Endothelial cell of umbilical vein (primary cell): ENCODE data around the gene HTR1A. TPM values are rescaled to one million over a fixed set of nuclear protein-coding genes. Genes with fewer than 3 reads are reported as not detected.

Experiments
- BruUV-seq: library from RNA; stranded (reverse); fragments of 400-500 nt; replicated peaks from 2 replicates; lab custom pipeline; 2021; lab: Mats Ljungman, UMichigan
- CTCF ChIA-PET: fragments of 300-600, 350-600 bp; sonication (Branson Sonifier 250); formaldehyde crosslinking; loops from one replicate; lab custom pipeline; 2021; ENCODE audit warnings: antibody characterized with exemption, inconsistent platforms; lab: Charles Lee
- POLR2A ChIA-PET: fragments of 300-600, 350-600 bp; sonication (Branson Sonifier 250); formaldehyde crosslinking; loops from one replicate; lab custom pipeline; 2021; ENCODE audit warnings: antibody characterized with exemption, inconsistent platforms; lab: Charles Lee
- DNase-seq: peaks from one replicate; pipeline ENCODE4 v3.0.0-alpha.2; 2011; ENCODE audit warnings: low read depth, low spot score
- FAIRE-seq: peaks from 2 replicates; lab custom pipeline; 2011; peaks lifted over from hg19 to GRCh38; lab: Jason Lieb, UNC
- H2AFZ ChIP-seq: 2 replicates; pipeline ENCODE4 v1.6.0; 2012; ENCODE audit warnings: low read depth, low read length, control low read depth, inconsistent platforms
- H3K27ac ChIP-seq: 2 replicates; pipeline ENCODE4 v1.5.1; 2011; ENCODE audit warnings: low read depth, mild to moderate bottlenecking, control low read depth, low read length, moderate library complexity; ENCODE audit not compliant: insufficient read depth
- H3K27me3 ChIP-seq, 2 experiments: 2 replicates each; pipeline versions ENCODE4 v1.6.0 to v1.6.1; 2011; ENCODE audit warnings: low read length in 2 of 2, mixed read lengths in 1 of 2; ENCODE audit not compliant: control insufficient read depth in 2 of 2, insufficient read depth in 2 of 2
- H3K36me3 ChIP-seq, 2 experiments: 2 replicates in 1 of 2; 3 replicates in 1 of 2; pipeline ENCODE4 v1.5.1; 2011; ENCODE audit warnings: low read length in 2 of 2, mild to moderate bottlenecking in 1 of 2, moderate library complexity in 1 of 2; ENCODE audit not compliant: control insufficient read depth in 2 of 2, insufficient read depth in 2 of 2; ENCODE audit errors: extremely low read depth in 1 of 2
- H3K4me1 ChIP-seq: 3 replicates; pipeline ENCODE4 v1.5.1; 2011; ENCODE audit warnings: mild to moderate bottlenecking, low read length; ENCODE audit not compliant: control insufficient read depth, insufficient read depth; ENCODE audit errors: extremely low read depth
- H3K4me2 ChIP-seq: 2 replicates; pipeline ENCODE4 v1.6.1; 2011; ENCODE audit warnings: low read length, control low read depth, mixed read lengths; ENCODE audit not compliant: insufficient read depth
- H3K4me3 ChIP-seq, 3 experiments: fragments of 200-600 bp in 1 of 3; sonication (generic), shearing (Covaris generic) in 1 of 3; replicated peaks in 1 of 3; 2 replicates each; pipeline ENCODE4 v1.5.1; 2011 to 2016; ENCODE audit warnings: control low read depth in 3 of 3, low read length in 3 of 3, mild to moderate bottlenecking in 2 of 3, inconsistent platforms in 1 of 3, low read depth in 1 of 3, moderate library complexity in 1 of 3; ENCODE audit not compliant: insufficient read depth in 1 of 3
- H3K79me2 ChIP-seq: 2 replicates; pipeline ENCODE4 v1.6.0; 2012; ENCODE audit warnings: low read length, inconsistent platforms; ENCODE audit not compliant: control insufficient read depth, insufficient read depth
- H3K9ac ChIP-seq: replicated peaks from 2 replicates; pipeline ENCODE3; 2011; ENCODE audit warnings: low read length, control low read depth; ENCODE audit not compliant: insufficient read depth; ENCODE audit errors: extremely low read depth
- H3K9me1 ChIP-seq: replicated peaks from 3 replicates; pipeline ENCODE4 v1.6.0; 2011; ENCODE audit warnings: mild to moderate bottlenecking, low read length; ENCODE audit not compliant: control insufficient read depth, insufficient read depth; ENCODE audit errors: extremely low read depth
- H3K9me3 ChIP-seq: replicated peaks from 2 replicates; pipeline ENCODE4 v1.5.1; 2012; ENCODE audit warnings: low read length, inconsistent platforms; ENCODE audit not compliant: control insufficient read depth, insufficient read depth
- H4K20me1 ChIP-seq: replicated peaks from 2 replicates; pipeline ENCODE3; 2011; ENCODE audit warnings: mild to moderate bottlenecking, low read length; ENCODE audit not compliant: control insufficient read depth, insufficient read depth; ENCODE audit errors: extremely low read depth
- CTCF ChIP-seq, 2 donors: IDR thresholded peaks; 1 replicate in 1 of 2; 2 replicates in 1 of 2; pipeline ENCODE4 v1.5.1; 2011; ENCODE audit warnings: low read length in 2 of 2, mild to moderate bottlenecking in 2 of 2, moderate library complexity in 2 of 2, control low read depth in 1 of 2, inconsistent platforms in 1 of 2, low read depth in 1 of 2; ENCODE audit not compliant: insufficient read depth in 1 of 2; ENCODE audit errors: extremely low read depth in 1 of 2
- EZH2 ChIP-seq: IDR thresholded peaks from 2 replicates; pipeline ENCODE4 v1.6.1; 2012; ENCODE audit warnings: borderline replicate concordance, low read depth, mild to moderate bottlenecking, moderate library complexity, low read length, inconsistent platforms; ENCODE audit not compliant: severe bottlenecking
- FOS ChIP-seq: IDR thresholded peaks from 2 replicates; pipeline ENCODE4 v1.6.1; 2011; ENCODE audit warnings: mild to moderate bottlenecking, low read length, moderate library complexity, borderline replicate concordance; ENCODE audit not compliant: insufficient read depth
- JUN ChIP-seq: IDR thresholded peaks from 2 replicates; pipeline ENCODE4 v1.6.1; 2011; ENCODE audit warnings: borderline replicate concordance, low read depth; ENCODE audit not compliant: insufficient read length, insufficient read depth
- MYC ChIP-seq: IDR thresholded peaks from one replicate; pipeline ENCODE4 v1.6.1; 2011; ENCODE audit warnings: mild to moderate bottlenecking, low read depth, low read length
- POLR2A ChIP-seq: IDR thresholded peaks from 2 replicates; pipeline ENCODE4 v1.6.1; 2012; ENCODE audit warnings: low read depth, mild to moderate bottlenecking, control low read depth, low read length
- POLR2AphosphoS5 ChIP-seq: IDR thresholded peaks from 2 replicates; pipeline ENCODE4 v1.6.1; 2012; ENCODE audit warnings: low read depth, mild to moderate bottlenecking, control low read depth, low read length, moderate library complexity; ENCODE audit not compliant: insufficient read depth
- dilution Hi-C: fragments of 300-500 bp; cut with MboI; formaldehyde crosslinking; loops from one replicate; pipeline ENCODE4 v1.15.0; 2019; ENCODE audit warnings: low sequenced_read_pairs; ENCODE audit not compliant: extremely low pct_ligation_motif_present
- intact Hi-C: fragments of 100-400 bp; cut with micrococcal nuclease; formaldehyde crosslinking; loops from one replicate; pipeline ENCODE4 v1.10.0; 2022
- polyA plus RNA-seq, 4 experiments: library from polyadenylated mRNA; depleted of rRNA in 3 of 4; stranded (reverse) in 3 of 4; unstranded in 1 of 4; fragments of >200 nt; gene quantifications; 2 replicates each; pipeline versions ENCODE4 v1.2.1 to v1.2.3, GENCODE V29; 2011 to 2012; ENCODE audit warnings: missing spikeins in 1 of 4
- total RNA-seq: library from RNA; stranded (reverse); gene quantifications from 2 replicates; pipeline ENCODE4 v1.2.3, GENCODE V29; 2021
- TF ChIP-seq, protein P1 (sequence below): IDR thresholded peaks from 2 replicates; pipeline ENCODE4 v1.6.1; 2011; ENCODE audit not compliant: insufficient read depth, insufficient read length

HTR1A gene
- total and polyA plus RNA-seq, 2 donors (not counting 3 experiments of a cell fraction or from before 2014, with no cell fraction given), result not detected

GRCh38 chr5:63961598-63962161 is 565 bp downstream of the HTR1A start:
- Histone ChIP-seq H3K9ac (no peak overlapping the region), H3K27me3 (peaks cover 5 to 25% of the 10 kb centered on the region in 2 experiments), H3K4me3 (no peak overlapping the region), H3K27ac (no peak overlapping the region), H4K20me1 (no peaks in the 10 kb centered on the region), H3K79me2 (no peaks in the 10 kb centered on the region), H3K4me2 (no peak overlapping the region), H2AFZ (no peak overlapping the region), H3K9me1 (no peaks in the 10 kb centered on the region), H3K36me3 (no peaks in the 10 kb centered on the region), H3K4me1 (no peaks in the 10 kb centered on the region), H3K9me3 (no peaks in the 10 kb centered on the region)
- intact Hi-C loops, result loop anchor here (5.0 to 10.0 kb wide), 2 partner anchors 246 to 1517 kb away; no protein-coding TSS in a partner anchor
- POLR2A ChIA-PET, result no interaction called here
- no TSS peak for BruUV-seq
- CTCF ChIA-PET, result interaction anchor here (1.4 kb wide), 1 partner anchor 836 kb away, joined by 5 read pairs; no protein-coding TSS in a partner anchor
- no peak for FAIRE-seq
- dilution Hi-C loops, result no loop called here
- no peak for DNase-seq
- no peak for TF ChIP-seq MYC
- no peak for TF ChIP-seq FOS
- TF ChIP-seq JUN, result no peak
- TF ChIP-seq POLR2A, result no peak
- TF ChIP-seq, protein P1, sequence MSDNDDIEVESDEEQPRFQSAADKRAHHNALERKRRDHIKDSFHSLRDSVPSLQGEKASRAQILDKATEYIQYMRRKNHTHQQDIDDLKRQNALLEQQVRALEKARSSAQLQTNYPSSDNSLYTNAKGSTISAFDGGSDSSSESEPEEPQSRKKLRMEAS, result no peak
- TF ChIP-seq EZH2, result no peak

- no peak overlapping the region for H2AFZ ChIP-seq
- H3K36me3 ChIP-seq, result no peaks in the 10 kb centered on the region
- FAIRE-seq (no peak), DNase-seq (no peak)
- H3K4me1 ChIP-seq, result no peaks in the 10 kb centered on the region
- no peak overlapping the region for H3K27ac ChIP-seq
- no peaks in the 10 kb centered on the region for H3K9me1 ChIP-seq
- intact Hi-C loops, result loop anchor here (5.0 to 10.0 kb wide), 2 partner anchors 246 to 1516 kb away; no protein-coding TSS in a partner anchor
- no peak overlapping the region for H3K4me2 ChIP-seq
- ChIA-PET POLR2A (no interaction called here), CTCF (interaction anchor here (1.4 kb wide), 1 partner anchor 835 kb away, joined by 5 read pairs; no protein-coding TSS in a partner anchor)
- peaks cover 5 to 25% of the 10 kb centered on the region in 2 experiments for H3K27me3 ChIP-seq
- no peaks in the 10 kb centered on the region for H3K9me3 ChIP-seq
- no peak overlapping the region for H3K4me3 ChIP-seq
- no TSS peak for BruUV-seq
- no peak for TF ChIP-seq POLR2AphosphoS5
- no peak for TF ChIP-seq CTCF (IDR thresholded peaks at IDR 0.05; ENCODE audit: extremely low read depth in 1 of 2, insufficient read depth in 1 of 2, low read depth in 1 of 2, low read length in 2 of 2)
- TF ChIP-seq JUN, result no peak
- dilution Hi-C loops, result no loop called here
- H3K79me2 ChIP-seq, result no peaks in the 10 kb centered on the region
- H3K9ac ChIP-seq, result no peak overlapping the region
- H4K20me1 ChIP-seq, result no peaks in the 10 kb centered on the region
These were observed 1.1 kb downstream of the HTR1A start for GRCh38 chr5:63961125-63961597.
